GM12878 (cell line): ENCODE measurements around the gene RBMS3. TPM values are rescaled to one million over a fixed set of nuclear protein-coding genes. Genes with fewer than 3 reads are reported as not detected.

ENCODE experiments used
- ATAC-seq: fragments of 200-7000 bp; cut with Tn5 transposase; 3 replicates; pipeline ENCODE4 v1.9.1; 2020; ENCODE audit warnings: mild to moderate bottlenecking, moderate library complexity
- BruUV-seq: library from RNA; stranded (reverse); fragments of 400-500 nt; replicated peaks from 2 replicates; lab custom pipeline; 2021; lab: Mats Ljungman, UMichigan
- CTCF ChIA-PET: fragments of 300-600 bp; sonication (Branson Sonifier 250); formaldehyde crosslinking; extraction: SDS; loops from one replicate; lab custom pipeline; 2021; ENCODE audit warnings: inconsistent platforms; lab: Yijun Ruan, JAX
- POLR2A ChIA-PET: fragments of 350-600 bp; formaldehyde crosslinking; extraction: SDS; loops from one replicate; lab custom pipeline; 2021; ENCODE audit warnings: inconsistent platforms; lab: Charles Lee
- RAD21 ChIA-PET: fragments of 300-600 bp; sonication (Branson Sonifier 250); formaldehyde crosslinking; loops from one replicate; lab custom pipeline; 2023; ENCODE audit warnings: antibody characterized with exemption; ENCODE audit not compliant: unreplicated experiment; lab: Charles Lee
- SMC1A ChIA-PET: fragments of 300-600 bp; sonication (Branson Sonifier 250); formaldehyde crosslinking; loops from one replicate; lab custom pipeline; 2023; ENCODE audit not compliant: unreplicated experiment, uncharacterized antibody; lab: Charles Lee
- DNase-seq: peaks from one replicate; pipeline ENCODE4 v3.0.0-alpha.2; 2011; ENCODE audit warnings: low read depth, low spot score
- FAIRE-seq: peaks from 3 replicates; lab custom pipeline; 2011; peaks lifted over from hg19 to GRCh38; lab: Jason Lieb, UNC
- H2AFZ ChIP-seq: 2 replicates; pipeline ENCODE4 v1.6.0; 2011; ENCODE audit warnings: low read depth, low read length, control low read depth; ENCODE audit not compliant: control insufficient read depth
- H3K27ac ChIP-seq: 2 replicates; pipeline ENCODE4 v1.5.1; 2011; ENCODE audit warnings: control low read depth; ENCODE audit not compliant: control insufficient read depth, insufficient read depth
- H3K27me3 ChIP-seq, 2 experiments: replicated peaks in 1 of 2; 2 replicates each; pipeline versions ENCODE4 v1.6.0 to v1.6.1; 2011; ENCODE audit warnings: low read length in 1 of 2; ENCODE audit not compliant: control insufficient read depth in 2 of 2, insufficient read depth in 2 of 2
- H3K36me3 ChIP-seq, 2 experiments: 2 replicates each; pipeline ENCODE4 v1.5.1; 2011; ENCODE audit warnings: low read length in 1 of 2; ENCODE audit not compliant: control insufficient read depth in 2 of 2, insufficient read depth in 2 of 2
- H3K4me1 ChIP-seq: 2 replicates; pipeline ENCODE4 v1.6.1; 2011; ENCODE audit warnings: mild to moderate bottlenecking, low read length, moderate library complexity, mixed read lengths; ENCODE audit not compliant: control insufficient read depth, insufficient read depth
- H3K4me2 ChIP-seq: 2 replicates; pipeline ENCODE4 v1.6.0; 2011; ENCODE audit warnings: control low read depth; ENCODE audit not compliant: control insufficient read depth, insufficient read depth
- H3K4me3 ChIP-seq: fragments of 200-600 bp; sonication (generic); 2 replicates; pipeline ENCODE4 v1.5.1; 2016
- H3K79me2 ChIP-seq: 2 replicates; pipeline ENCODE4 v1.6.0; 2011; ENCODE audit warnings: low read length; ENCODE audit not compliant: control insufficient read depth, insufficient read depth
- H3K9ac ChIP-seq: 2 replicates; pipeline ENCODE4 v1.8.0; 2011; ENCODE audit warnings: low read length, control low read depth, mixed read lengths; ENCODE audit not compliant: control insufficient read depth, insufficient read depth
- H3K9me3 ChIP-seq: replicated peaks from 3 replicates; pipeline ENCODE4 v1.5.1; 2011; ENCODE audit warnings: mild to moderate bottlenecking, low read length; ENCODE audit not compliant: control insufficient read depth, insufficient read depth
- H4K20me1 ChIP-seq: 2 replicates; pipeline ENCODE4 v1.6.0; 2011; ENCODE audit not compliant: control insufficient read depth, insufficient read depth
- CREM ChIP-seq: IDR thresholded peaks from 2 replicates; pipeline ENCODE4 v1.6.1; 2014; ENCODE audit warnings: antibody characterized with exemption, low read depth
- CTCF ChIP-seq, 3 experiments: IDR thresholded peaks in 2 of 3; conservative IDR thresholded peaks in 1 of 3; 2 replicates each; pipeline ENCODE4 v1.5.1; 2011; ENCODE audit warnings: low read depth in 3 of 3, low read length in 3 of 3, mild to moderate bottlenecking in 3 of 3, control low read depth in 2 of 3, moderate library complexity in 2 of 3, inconsistent platforms in 1 of 3, mixed read lengths in 1 of 3; ENCODE audit not compliant: control insufficient read depth in 2 of 3, insufficient read depth in 1 of 3; ENCODE audit errors: extremely low read depth in 1 of 3
- IKZF2 ChIP-seq, 2 experiments: fragments of 450-650 bp; IDR thresholded peaks; 2 replicates each; pipeline ENCODE4 v1.6.1; 2017; ENCODE audit warnings: mild to moderate bottlenecking in 2 of 2, moderate library complexity in 2 of 2
- IRF3 ChIP-seq: fragments of 450-650 bp; IDR thresholded peaks from 2 replicates; pipeline ENCODE4 v1.6.1; 2014; ENCODE audit warnings: mild to moderate bottlenecking
- KLF5 ChIP-seq: fragments of 450-650 bp; IDR thresholded peaks from 2 replicates; pipeline ENCODE4 v1.6.1; 2014; ENCODE audit warnings: mild to moderate bottlenecking; ENCODE audit not compliant: partially characterized antibody
- NKRF ChIP-seq: fragments of 450-650 bp; conservative IDR thresholded peaks from 2 replicates; pipeline ENCODE4 v1.6.1; 2017; ENCODE audit warnings: mild to moderate bottlenecking, moderate library complexity
- RELA ChIP-seq: fragments of 450-650 bp; IDR thresholded peaks from 2 replicates; pipeline ENCODE4 v1.8.0; 2014; ENCODE audit warnings: borderline replicate concordance; ENCODE audit not compliant: partially characterized antibody
- TCF7 ChIP-seq: IDR thresholded peaks from 2 replicates; pipeline ENCODE4 v1.6.1; 2014; ENCODE audit warnings: antibody characterized with exemption, borderline replicate concordance
- ZNF592 ChIP-seq: fragments of 450-650 bp; IDR thresholded peaks from 2 replicates; pipeline ENCODE4 v1.6.1; 2017; ENCODE audit warnings: mild to moderate bottlenecking, moderate library complexity
- ZNF687 ChIP-seq: fragments of 450-650 bp; IDR thresholded peaks from 2 replicates; pipeline ENCODE4 v1.6.1; 2017; ENCODE audit warnings: mild to moderate bottlenecking, moderate library complexity
- WGBS: methylation state at CpG from one replicate; pipeline ENCODE4 v1.1.6; 2016; ENCODE audit warnings: low lambda C conversion rate; ENCODE audit not compliant: insufficient replicate concordance, insufficient coverage; ENCODE audit errors: missing lambda C conversion rate; 5-methylcytosine and 5-hydroxymethylcytosine counted together
- in situ Hi-C: fragments of 300-500 bp; cut with MboI; formaldehyde crosslinking; loops from 9 replicates; pipeline ENCODE4 v1.14.3; 2018; ENCODE audit warnings: mixed read lengths
- intact Hi-C: fragments of 100-400 bp; cut with micrococcal nuclease; formaldehyde crosslinking; loops from one replicate; pipeline ENCODE4 v1.14.2; 2022; ENCODE audit not compliant: unreplicated experiment
- polyA plus RNA-seq, 11 experiments: library from polyadenylated mRNA; depleted of rRNA in 4 of 11; unstranded in 6 of 11; stranded (reverse) in 5 of 11; fragments of >200 nt; fragmentation: Nextera tagmentation in 4 of 11; fragmentation: Illumina TruSeq in 1 of 11; extraction: Ambion mirVana in 4 of 11; extraction: Trizol in 1 of 11; gene quantifications; 1 replicate in 1 of 11; 2 replicates in 10 of 11; pipeline versions ENCODE4 v1.2.1 to v1.2.3, GENCODE V29; 2011 to 2016; ENCODE audit warnings: inconsistent platforms in 2 of 11, missing spikeins in 2 of 11, low read depth in 1 of 11
- total RNA-seq, 4 experiments: library from RNA; depleted of rRNA in 3 of 4; stranded (reverse); fragments of >200 nt in 3 of 4; fragmentation: Illumina TruSeq in 1 of 4; extraction: Trizol in 1 of 4; gene quantifications; 2 replicates each; pipeline versions ENCODE4 v1.2.1 to v1.2.3, GENCODE V29; 2013 to 2021

RBMS3 gene
- total and polyA plus RNA-seq, 10 of the 15 experiments (the other 5 are each of a cell fraction or from before 2014, with no cell fraction given), result 0.79 to 4.7 (median 3.1) TPM

GRCh38 chr3:30003741-30004140, 722.9 kb downstream of the RBMS3 start:
- POLR2A ChIA-PET, result no interaction called here
- H2AFZ ChIP-seq, result no peak overlapping the region
- H3K36me3 ChIP-seq, result no peaks in the 10 kb centered on the region
- H3K4me1 ChIP-seq, result no peaks in the 10 kb centered on the region
- intact Hi-C loops, result no loop called here
- H4K20me1 ChIP-seq, result no peaks in the 10 kb centered on the region
- no peak overlapping the region for H3K9ac ChIP-seq
- no peaks in the 10 kb centered on the region for H3K27me3 ChIP-seq
- 0% methylated on average over 1 of the region's 1 CpG for WGBS
- SMC1A ChIA-PET, result interaction anchor here (1.4 kb wide), 1 partner anchor 9 kb away, joined by 3 read pairs; no protein-coding TSS in a partner anchor
- CTCF ChIA-PET, result interaction anchor here (0.7 to 2.6 kb wide), 2 partner anchors 9 to 11 kb away, joined by 3 to 13 read pairs; no protein-coding TSS in a partner anchor
- ATAC-seq (no peak), DNase-seq (no peak), FAIRE-seq (no peak)
- H3K9me3 ChIP-seq, result no peaks in the 10 kb centered on the region
- H3K4me3 ChIP-seq, result no peak overlapping the region
- no peak overlapping the region for H3K27ac ChIP-seq
- no TSS peak for BruUV-seq
- RAD21 ChIA-PET, result no interaction called here
- no peaks in the 10 kb centered on the region for H3K79me2 ChIP-seq
- in situ Hi-C loops, result no loop called here
- no peak overlapping the region for H3K4me2 ChIP-seq
- no peak for TF ChIP-seq KLF5
- no peak for TF ChIP-seq CTCF (IDR thresholded peaks at IDR 0.05 in 2 of 3, conservative IDR thresholded peaks at IDR 0.05 in 1 of 3; ENCODE audit: control insufficient read depth in 2 of 3, extremely low read depth in 1 of 3, insufficient read depth in 1 of 3, low read depth in 3 of 3, low read length in 3 of 3)
- TF ChIP-seq IKZF2 (IDR thresholded peaks at IDR 0.05), result no peak
- no peak for TF ChIP-seq ZNF592
- TF ChIP-seq TCF7, result no peak
- TF ChIP-seq CREM, result no peak
- TF ChIP-seq ZNF687, result no peak
- no peak for TF ChIP-seq IRF3
- TF ChIP-seq RELA, result no peak
- TF ChIP-seq NKRF, result no peak
